ENCODE data around the gene GABRR2.

Gene GABRR2

DNA sequence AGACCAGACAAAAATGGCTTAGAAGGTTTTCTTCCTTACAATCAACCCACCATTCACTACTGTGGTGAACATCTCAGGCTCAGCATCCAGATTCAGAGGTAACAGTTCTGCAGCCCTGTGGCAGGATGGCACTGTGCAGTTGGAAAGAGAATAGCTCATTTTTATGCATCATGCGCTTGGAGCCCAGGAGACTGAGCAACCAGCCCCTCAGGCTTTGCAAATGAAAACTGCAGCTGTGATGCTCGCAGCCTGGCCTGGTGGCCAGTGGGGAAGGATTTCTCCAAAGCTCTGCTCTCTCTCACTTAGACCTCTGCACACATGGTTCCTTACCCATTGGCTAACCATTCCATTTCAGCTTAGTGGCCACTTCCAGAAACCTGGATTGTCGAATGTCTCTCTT is 45.8 kb downstream of the GABRR2 start:
- TF ChIP-seq, protein P1, sequence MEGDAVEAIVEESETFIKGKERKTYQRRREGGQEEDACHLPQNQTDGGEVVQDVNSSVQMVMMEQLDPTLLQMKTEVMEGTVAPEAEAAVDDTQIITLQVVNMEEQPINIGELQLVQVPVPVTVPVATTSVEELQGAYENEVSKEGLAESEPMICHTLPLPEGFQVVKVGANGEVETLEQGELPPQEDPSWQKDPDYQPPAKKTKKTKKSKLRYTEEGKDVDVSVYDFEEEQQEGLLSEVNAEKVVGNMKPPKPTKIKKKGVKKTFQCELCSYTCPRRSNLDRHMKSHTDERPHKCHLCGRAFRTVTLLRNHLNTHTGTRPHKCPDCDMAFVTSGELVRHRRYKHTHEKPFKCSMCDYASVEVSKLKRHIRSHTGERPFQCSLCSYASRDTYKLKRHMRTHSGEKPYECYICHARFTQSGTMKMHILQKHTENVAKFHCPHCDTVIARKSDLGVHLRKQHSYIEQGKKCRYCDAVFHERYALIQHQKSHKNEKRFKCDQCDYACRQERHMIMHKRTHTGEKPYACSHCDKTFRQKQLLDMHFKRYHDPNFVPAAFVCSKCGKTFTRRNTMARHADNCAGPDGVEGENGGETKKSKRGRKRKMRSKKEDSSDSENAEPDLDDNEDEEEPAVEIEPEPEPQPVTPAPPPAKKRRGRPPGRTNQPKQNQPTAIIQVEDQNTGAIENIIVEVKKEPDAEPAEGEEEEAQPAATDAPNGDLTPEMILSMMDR (conservative IDR thresholded peaks at IDR 0.05) = no peak
- TF ChIP-seq ZFX (IDR thresholded peaks at IDR 0.05) = no peak
- no peak overlapping the region for H3K27ac ChIP-seq

DNA sequence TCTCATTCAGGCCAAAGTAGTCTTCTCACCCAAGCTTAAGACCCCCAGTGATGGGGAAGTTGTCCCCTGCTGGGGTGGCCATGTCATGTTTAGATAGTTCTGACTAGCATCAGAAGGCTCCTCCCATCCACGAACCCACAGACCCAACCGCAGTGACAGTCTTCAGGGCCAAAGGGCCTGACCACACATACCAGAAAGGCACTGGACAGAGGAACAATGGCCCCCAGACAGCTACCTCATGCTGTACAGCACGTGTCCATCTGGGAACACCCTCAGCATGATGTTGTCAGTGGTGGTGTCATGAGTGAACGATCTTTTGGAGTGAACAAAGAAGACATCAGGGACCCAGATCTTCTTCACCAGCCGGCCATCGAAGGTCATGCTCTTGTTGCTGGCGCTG is 46.3 kb downstream of the GABRR2 start:
- TF ChIP-seq, protein P1 (conservative IDR thresholded peaks at IDR 0.05) = no peak
- no peak for TF ChIP-seq ZFX (IDR thresholded peaks at IDR 0.05)

DNA sequence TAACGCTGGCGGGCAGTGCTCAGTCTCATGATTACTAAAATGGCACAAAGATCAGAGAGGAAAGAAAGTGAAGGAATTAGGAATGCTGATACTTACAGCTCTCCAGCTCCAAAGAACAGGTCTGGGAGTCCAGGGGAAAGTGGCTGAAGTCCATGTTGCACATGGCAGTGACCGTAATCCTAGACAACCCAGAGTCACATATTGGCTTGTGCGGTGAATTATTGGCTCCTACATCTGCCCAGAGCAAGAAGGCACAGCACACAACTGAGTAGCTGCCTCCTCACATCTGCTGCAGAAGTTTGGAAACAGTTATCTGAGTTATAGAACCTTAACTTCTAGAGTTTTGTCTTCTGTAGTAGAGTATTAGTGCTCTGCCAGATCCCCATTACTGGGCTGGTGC is 47.2 kb downstream of the GABRR2 start:
- no peak overlapping the region for H3K27ac ChIP-seq
- TF ChIP-seq, protein P1 (conservative IDR thresholded peaks at IDR 0.05) = no peak
- no peak for TF ChIP-seq ZFX (IDR thresholded peaks at IDR 0.05)

More for the DNA sequence above, 46.3 kb downstream of the GABRR2 start:
- no peak overlapping the region for H3K27ac ChIP-seq

DNA sequence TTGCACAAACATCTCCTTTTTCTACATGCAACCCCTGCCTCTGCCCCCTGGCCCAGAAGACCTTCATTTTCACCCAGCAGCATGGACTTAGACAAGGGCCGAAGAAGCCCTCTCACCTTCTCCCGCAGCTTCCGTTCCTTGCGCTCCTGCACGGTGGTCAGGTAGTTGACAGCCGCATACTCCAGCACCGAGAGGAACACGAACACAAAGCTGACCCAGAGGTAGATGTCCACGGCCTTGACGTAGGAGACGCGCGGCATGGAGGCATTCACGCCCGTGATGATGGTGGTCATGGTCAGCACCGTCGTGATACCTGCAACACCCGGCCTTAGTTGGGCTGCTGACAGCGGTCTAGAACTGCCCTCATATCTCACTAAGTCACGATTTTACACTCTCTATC is 50.8 kb downstream of the GABRR2 start:
- H3K27ac ChIP-seq = no peak overlapping the region
- TF ChIP-seq ZFX (IDR thresholded peaks at IDR 0.05) = no peak
- TF ChIP-seq, protein P1 (conservative IDR thresholded peaks at IDR 0.05) = no peak

DNA sequence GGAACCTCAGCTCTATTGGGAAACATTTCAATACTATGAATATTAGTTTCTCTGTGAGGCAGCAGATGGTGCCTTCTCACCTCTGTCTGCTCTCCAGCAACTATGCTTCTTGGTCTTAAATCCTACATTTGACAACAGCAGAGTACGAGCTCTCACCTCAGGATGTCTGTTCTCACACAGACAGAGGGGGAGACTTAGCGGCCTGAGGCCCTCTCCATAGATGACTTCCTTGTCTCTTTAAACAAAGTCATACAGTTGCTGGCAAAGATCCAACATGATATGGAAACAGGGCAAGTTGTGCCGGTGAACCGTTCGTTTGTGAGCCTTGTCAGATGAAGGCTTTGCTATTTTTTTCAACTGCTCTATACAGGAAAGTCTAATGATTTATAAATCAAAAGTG is 54.3 kb downstream of the GABRR2 start:
- H3K27ac ChIP-seq = no peak overlapping the region
- TF ChIP-seq, protein P1 (conservative IDR thresholded peaks at IDR 0.05) = no peak

DNA sequence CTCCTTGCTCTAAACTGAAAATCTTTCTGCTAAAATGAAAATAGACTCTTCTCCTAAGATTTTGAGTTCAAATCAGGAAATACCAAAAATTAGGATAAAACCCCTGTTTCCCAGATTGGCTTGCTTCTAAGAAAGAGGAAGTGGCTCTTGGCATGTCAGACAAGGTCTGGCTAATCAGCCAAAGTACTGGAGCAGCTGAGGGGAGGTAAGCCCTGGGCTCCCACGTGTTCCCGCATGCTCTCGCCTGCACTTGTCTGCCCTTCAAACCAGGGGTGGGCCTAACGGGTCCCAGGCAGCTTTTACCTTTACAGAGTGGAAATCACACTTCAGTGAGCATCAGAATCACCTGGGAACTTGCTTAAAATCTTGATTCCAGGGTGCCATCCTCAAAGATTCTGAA is 54.8 kb downstream of the GABRR2 start:
- TF ChIP-seq, protein P1 (conservative IDR thresholded peaks at IDR 0.05) = no peak
- TF ChIP-seq ZFX (IDR thresholded peaks at IDR 0.05) = no peak
- H3K27ac ChIP-seq = no peak overlapping the region

DNA sequence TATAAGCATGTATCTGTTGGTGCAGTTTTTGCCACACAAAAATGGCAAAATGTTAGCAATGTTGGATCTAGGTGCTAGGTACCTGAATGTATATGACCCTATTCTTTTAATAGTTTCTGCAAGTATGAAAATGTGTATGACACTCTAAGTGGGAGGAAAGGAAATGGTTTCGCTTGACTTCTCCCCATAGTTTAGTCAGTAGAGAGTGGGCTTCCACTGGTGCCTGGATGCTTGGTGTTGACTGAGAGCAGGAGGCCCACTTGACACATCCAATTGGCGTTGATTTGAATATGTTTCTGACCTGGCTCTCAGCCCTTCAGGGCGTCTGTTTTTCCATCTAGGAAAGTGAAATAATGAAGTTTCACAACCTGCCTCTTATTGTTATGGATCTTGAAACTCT is 56.2 kb downstream of the GABRR2 start:
- no peak for TF ChIP-seq ZFX (IDR thresholded peaks at IDR 0.05)
- TF ChIP-seq, protein P1 (conservative IDR thresholded peaks at IDR 0.05) = no peak

More for the DNA sequence above, 56.2 kb downstream of the GABRR2 start:
- no peak overlapping the region for H3K27ac ChIP-seq

Measured in C4-2B (cell line).